ENCODE measurements around the gene BRD3OS.

DNA sequence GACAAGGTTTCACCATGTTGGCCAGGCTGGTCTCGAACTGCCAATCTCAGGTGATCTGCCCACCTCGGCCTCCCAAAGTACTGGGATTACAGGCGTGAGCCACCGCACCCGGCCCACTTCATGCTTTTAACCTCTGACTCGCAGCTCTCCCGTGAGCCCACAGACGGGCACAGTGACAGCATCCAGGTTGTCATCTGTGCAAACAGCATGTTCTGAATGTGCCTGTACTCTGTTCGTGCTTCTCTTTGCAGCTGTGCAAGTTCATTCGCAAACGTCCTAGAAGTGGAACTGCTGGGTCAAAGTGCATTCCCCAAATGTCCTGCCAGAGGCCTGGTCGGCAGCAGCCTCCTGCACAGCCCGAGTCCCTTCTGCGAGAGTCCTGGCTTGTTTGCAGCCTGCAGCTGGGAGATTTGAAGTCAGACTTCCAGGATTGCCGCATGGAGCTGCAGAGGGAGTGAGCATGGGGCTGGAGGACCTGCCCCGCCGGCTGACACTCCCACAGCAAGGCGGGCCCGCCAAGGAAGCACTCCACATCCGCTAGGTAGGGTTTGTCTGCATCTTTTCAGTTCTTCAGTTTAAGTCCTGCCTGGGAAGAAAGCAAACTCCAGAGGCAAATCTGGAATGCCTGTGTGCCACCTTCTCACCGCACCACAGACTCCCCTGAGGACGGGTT lies 3.4 kb downstream of the BRD3OS start:
- no peak for TF ChIP-seq GABPA (IDR thresholded peaks at IDR 0.05; ENCODE audit: low read depth)
- no peak for TF ChIP-seq EZH2 (IDR thresholded peaks at IDR 0.05; ENCODE audit: borderline replicate concordance, control insufficient read depth, low read depth, low read length)
- TF ChIP-seq CREB1 (IDR thresholded peaks at IDR 0.05; ENCODE audit: low read depth) = no peak
- no peak for TF ChIP-seq SMARCA5 (IDR thresholded peaks at IDR 0.05)

Measured in GM12878 (cell line).